ENCODE data around the gene SATB2.

Gene SATB2

DNA sequence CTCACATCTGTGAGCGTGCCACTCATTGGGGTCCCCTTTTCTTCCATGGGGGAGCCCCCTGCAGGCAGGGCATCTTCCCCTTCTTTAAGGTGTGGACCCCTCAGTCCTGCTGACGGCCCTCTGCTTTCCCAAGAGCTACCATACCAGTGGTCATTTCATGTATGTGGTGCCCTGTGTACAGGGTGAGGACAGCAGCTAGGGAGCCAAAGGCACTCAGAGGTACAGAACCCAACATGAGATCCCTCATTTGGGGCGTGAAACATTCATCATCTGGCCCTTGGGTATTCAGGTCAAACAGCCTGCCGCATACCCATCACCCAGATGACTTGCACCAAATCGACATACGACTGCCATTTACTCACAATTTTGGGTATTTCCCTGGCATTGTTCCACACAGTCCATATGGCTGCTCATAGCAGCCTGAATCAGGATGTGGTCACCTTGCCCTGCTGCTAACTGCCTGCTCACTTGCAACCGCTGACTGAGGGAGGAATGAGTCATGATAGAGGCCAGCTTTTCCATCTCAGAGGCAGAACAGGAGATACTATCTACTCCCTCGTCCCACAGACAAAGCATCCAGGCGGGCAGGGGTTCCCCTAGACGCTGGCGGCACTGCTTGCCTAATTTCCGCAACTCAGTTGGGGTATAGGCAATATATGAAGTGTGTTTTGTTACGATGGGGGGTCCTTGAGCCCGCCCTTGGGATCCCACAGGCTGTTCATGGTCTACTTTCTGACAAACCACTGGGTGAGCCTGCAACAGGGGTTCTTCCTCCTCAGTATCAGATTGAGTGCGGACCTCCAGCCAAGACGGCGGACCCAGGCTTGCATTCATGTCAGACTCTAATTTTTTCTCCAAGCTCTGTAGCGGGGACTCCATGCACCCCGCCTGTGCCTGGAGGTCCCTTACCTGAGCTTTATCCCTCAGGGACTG lies 228.6 kb downstream of the SATB2 start:
- no peak for FAIRE-seq

DNA sequence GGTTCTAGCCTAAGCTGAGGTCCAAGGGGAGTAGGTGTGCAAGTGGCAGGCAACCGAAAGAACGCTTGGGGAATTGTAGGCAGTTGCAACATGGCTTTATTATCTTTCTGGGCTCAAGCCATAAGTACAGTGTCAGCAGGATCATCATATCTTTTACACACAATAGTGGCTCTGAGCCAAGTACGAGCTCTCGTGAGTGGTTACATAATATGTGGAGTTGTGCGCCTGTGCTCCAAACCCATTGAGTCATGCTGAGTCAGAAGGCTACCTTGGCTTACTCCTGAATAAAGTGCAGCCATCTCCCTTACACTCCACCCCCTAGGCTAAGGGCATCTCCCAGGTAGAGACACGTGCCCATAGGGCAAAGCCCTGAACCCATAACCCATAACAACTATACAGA lies 233.9 kb downstream of the SATB2 start:
- FAIRE-seq = no peak

DNA sequence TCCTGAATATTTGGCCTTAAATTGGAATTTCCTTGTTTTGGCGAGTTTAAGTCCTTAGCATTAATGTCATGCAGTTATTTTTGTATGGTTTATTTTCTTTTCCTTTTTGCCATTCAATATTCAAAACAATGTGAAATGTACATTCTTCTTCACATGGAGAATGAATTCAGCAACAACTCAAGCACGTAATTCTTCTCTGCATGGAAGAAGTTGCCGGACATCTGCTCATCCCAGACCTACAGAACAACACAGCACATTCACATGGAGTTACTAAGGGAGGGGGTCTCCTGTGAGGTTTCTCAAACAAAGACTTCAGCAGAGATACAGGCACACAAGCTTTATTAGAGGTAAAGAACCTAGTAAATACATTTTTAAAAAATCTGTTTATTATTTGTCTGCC lies 236.8 kb downstream of the SATB2 start:
- no peak for FAIRE-seq

DNA sequence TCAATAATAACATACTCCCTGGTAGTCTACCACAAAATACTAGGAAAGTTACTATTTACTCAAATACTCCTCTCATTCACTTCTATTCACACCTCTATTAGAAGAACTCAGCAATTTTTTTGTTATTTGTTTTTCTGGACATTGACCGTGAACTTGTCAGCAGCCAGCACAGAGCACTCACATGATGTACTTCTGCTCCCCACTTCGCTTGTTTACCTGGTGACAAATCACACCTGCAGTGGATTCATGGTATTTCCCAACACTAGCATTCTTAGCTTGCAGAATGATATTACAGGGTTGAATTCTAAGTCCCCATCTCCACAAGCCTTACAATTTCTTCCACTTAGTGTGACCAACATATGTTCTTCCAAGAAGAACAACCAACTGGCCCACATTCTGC lies 238.2 kb downstream of the SATB2 start:
- FAIRE-seq = no peak

Measured in A204.1 (cell line).